HG02870 (cell line): ENCODE results near the gene ADRA2A.

ENCODE experiments used
- ATAC-seq: cut with Tn5 transposase; IDR thresholded peaks from one replicate; pipeline ENCODE4 v1.9.1; 2021; ENCODE audit warnings: mild to moderate bottlenecking, moderate library complexity; ENCODE audit not compliant: unreplicated experiment

The ADRA2A gene

DNA sequence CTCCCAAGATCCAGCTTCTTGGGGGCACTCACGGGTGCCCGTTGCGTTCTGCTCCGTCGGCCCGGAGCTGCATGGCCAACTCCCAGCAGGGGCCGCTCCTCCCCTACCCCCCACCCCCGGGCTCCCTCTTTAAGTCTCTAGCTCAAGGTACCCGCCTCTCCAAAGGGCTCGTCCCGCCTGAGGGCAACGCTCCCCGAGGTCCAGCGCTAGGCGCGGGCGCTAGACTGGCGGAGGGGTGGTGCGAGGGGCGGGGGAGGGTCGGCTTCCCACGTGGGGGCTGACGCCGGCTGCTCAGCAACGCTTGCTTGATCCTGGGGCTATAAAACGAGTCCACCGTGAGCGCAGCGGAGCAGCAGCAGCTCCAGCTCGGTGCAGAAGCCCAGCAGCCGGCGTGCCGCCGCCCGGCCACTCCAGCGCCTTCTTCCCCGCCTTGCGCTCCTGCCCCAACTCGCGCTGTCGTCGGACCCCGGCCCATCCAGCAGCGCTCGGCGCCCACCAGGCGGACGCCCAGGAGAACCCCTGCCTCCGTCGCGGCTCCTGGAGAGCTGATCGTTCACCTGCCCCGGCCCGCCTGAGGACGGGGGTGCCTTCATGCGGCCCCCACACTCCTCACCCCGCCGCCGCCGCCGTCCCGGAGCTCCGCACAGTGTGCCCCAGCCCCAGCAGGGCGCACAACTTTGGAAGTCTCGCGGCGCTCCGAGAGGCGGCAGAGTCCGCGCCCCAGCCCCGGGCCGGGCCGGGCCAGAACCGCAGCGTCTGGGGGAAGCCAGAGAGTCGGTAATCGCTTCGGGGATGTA, at the start of gene ADRA2A:
Gene ADRA2A (plus strand): TSS at position 348 of the 797 bp plus-strand sequence. CDS start 968 bp downstream, outside the sequence.
- ATAC-seq = peak; percentile 20

DNA sequence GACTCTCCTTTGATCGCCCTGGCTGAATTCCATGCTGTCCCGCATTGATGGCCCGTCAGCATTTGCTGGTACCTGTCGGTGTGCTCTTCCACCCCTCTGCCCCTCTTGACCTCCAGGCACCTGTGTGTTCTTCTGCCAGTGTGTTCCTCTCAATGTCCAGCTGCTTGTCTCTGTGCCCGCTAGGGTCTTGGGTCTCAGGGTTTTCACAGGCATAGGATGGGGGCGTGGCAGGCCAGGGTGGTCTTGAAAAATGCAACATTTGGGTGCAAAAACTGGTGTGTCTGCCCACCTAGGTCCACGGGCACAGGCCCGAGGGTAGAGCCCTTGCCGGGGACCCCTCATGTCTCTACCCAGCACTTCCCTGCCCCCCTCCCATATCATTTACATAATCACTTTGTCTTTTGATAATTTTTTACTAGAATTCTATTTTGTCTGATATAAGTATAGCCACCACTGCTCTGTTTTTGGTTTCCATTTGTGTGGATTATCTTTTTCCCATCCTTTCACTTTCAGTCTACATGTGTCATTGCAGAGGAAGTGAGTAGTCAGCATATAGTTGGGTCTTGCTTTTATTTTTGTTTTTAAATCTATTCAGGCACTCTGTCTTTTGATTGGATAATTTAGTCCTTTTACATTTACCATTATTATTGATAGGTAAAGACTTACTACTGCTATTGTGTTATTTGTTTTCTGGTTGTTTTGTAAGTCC, 46.6 kb upstream of the ADRA2A start:
- no peak for ATAC-seq

DNA sequence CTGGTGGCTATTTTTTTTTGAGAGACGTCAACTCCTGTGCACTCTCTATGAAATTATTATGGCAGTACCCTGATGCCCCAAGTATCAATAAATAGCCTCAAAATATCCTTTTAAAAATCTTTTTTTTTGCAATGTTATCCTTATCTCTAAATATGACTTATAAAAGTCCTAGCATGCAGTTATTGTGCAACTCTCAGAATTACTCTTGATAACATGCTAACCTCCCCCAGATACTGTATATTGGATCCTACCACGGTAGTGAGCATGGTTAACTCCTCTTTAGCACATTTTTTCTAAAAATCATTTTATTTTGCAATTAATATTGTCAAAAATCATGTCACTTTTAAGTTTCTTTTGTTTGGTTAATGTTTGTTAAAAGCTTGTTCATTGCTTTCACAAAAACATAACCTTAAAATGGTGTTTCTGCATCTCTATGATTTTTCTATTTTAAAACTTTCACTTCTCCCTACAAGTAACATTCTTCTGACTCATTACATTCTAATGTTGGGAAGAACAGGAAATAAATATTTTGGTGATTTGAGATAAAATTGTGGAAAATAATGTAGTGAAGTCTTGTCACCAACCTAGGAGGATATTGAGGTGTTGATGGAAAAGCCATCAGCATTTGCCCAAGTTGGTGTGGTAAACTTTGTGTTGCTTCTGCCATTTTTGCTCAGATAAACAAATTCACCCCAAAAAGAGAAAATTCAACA, 42.1 kb upstream of the ADRA2A start:
- no peak for ATAC-seq

DNA sequence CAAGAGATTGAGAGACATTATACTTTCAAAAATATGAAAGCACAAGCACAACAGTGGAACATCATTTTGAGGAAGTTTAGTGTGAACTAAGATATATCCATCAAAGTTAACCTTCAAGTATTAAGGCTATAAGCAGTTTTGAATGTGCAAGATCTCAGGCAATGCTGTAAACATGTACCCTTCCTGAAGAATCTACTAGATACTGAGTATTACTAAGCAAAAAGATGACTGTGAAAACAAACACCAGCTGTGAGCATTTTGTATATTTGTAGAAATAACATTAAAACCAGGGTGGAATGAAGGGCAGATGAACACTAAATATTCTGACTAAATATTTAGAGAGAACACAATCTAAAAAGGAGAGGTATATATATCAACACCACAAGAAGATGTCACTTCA, 41.3 kb upstream of the ADRA2A start:
- no peak for ATAC-seq

GRCh38 chr10:111037858-111038257, 39.0 kb upstream of the ADRA2A start:
- no peak for ATAC-seq

- ATAC-seq = no peak
Measured at GRCh38 chr10:111039522-111039921, 37.3 kb upstream of the ADRA2A start.

DNA sequence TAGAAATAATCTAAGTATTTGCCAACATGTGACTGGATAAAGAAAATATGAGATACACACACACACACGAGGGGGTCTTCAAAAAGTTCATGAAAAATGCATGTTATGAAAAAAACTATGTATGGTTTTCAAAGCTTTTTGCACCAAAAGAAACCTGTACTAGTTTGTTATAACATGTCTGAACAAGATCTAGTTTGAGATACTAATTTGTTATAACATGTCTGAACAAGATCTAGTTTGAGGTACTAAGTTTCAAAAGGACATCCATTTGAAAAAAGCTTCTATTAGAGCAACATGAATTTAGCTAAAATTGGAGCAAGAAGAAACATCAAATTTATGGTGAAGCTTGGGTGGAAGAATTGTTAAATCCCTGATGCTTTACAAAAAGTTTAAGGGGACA, 19.8 kb upstream of the ADRA2A start:
- no peak for ATAC-seq

DNA sequence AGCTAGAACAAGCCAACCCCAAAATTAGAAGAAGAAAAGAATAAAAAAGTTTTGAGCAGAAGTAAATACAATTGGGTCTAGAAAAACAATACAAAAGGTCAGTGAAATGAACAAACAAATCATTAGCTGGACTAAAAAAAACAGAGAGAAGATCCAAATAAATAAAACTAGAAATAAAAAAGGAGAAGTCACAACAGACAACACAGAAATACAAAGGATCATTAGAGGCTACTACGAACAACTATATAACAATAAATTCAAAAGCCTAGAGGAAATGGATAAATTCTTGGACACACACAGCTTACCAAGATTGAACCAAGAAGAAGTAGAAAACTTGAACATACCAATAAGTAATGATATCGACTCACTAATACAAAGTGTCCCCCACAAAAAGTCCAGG, 13.4 kb upstream of the ADRA2A start:
- no peak for ATAC-seq

DNA sequence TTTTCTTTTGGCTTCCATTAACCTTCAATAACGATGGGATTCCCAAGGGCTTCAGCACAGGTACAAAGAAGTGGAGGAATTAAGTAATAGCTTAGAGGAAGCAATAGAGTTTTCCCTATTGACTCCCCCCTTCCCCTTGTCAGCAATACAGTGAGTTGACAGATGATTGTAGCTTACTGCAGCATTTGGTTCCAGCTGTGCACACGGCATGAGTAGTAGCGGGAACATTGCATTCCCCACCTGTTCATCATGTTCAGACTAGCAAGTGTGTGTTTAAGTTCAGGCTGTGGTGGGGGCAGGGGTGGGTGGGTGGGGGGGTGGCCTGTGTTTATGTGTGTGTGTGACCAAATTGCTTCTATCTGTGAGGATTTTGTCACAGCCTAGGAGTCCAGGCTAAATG, 4.6 kb upstream of the ADRA2A start:
- ATAC-seq = no peak

GRCh38 chr10:111075577-111076185, 1.1 kb upstream of the ADRA2A start:
- peak; percentile 7 for ATAC-seq

DNA sequence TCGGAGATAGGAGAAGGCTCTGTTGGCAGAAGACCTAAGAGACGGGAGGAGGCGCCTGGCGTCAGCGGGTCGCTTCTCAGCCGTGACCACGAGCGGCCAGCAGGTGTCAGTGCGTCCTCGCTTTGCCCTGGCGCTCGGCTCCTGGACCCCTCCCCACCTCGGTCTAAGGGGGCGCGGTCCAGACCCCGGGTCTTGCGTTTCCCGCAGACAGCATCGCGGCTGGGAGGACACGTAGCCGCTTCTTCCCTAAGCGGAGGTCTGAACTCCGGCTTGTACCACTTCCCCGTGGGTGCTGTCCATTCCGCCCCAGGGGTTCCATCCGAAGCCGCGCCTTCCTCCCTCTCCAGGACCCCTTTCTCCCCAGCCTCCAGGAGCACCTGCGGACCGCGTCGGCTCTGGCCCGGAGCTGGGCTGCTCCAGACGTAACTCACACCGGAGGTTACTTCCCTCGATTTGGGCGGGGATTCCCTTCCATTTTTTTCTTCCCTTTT, 593 bp upstream of the ADRA2A start:
- peak; percentile 82 for ATAC-seq

DNA sequence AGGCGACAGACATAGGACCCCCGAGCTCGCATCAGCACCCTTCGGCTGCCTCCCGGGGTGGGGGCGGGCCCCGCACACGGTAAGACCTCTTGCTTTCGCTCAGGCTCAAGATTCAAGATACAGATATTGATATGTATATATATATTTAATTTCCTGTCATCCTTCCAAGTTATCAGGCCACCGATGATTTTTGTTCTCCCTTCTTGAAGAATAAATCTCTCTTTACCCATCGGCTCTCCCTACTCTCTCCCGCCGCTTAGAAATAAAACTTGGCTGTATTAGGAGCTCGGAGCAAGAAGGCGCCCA, 603 bp downstream of the ADRA2A start:
- no peak for ATAC-seq

DNA sequence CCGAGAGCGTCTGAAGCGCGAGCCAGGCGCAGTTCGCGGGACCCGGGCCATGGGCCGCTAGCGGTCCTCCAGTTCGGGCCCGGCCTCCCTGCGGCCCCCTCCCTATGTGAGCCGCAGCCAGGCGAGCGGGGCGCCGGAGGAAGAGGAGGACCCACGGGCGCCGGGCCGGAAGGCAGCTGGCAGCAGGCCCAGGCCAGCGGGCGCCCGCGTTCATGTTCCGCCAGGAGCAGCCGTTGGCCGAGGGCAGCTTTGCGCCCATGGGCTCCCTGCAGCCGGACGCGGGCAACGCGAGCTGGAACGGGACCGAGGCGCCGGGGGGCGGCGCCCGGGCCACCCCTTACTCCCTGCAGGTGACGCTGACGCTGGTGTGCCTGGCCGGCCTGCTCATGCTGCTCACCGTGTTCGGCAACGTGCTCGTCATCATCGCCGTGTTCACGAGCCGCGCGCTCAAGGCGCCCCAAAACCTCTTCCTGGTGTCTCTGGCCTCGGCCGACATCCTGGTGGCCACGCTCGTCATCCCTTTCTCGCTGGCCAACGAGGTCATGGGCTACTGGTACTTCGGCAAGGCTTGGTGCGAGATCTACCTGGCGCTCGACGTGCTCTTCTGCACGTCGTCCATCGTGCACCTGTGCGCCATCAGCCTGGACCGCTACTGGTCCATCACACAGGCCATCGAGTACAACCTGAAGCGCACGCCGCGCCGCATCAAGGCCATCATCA, 1.1 kb downstream of the ADRA2A start:
- no peak for ATAC-seq

GRCh38 chr10:111078505-111079185, 1.8 kb downstream of the ADRA2A start:
- no peak for ATAC-seq

DNA sequence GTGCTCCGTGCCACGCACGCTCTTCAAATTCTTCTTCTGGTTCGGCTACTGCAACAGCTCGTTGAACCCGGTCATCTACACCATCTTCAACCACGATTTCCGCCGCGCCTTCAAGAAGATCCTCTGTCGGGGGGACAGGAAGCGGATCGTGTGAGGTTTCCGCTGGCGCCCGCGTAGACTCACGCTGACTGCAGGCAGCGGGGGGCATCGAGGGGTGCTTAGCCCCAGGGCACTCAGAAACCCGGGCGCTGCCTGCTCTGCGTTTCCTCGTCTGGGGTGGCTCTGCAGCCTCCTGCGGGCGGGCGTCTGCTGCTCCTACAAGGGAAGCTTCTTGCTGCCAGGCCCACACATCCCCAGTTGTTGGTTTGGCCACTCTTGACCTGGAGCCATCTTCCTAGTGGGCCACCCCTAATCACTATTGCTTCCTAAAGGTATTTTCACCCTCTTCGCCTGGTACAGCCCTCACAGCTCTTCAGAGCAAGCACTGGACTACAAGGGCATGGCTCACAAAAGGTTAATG, 2.5 kb downstream of the ADRA2A start:
- no peak for ATAC-seq

GRCh38 chr10:111079781-111080180, 3.0 kb downstream of the ADRA2A start:
- no peak for ATAC-seq

DNA sequence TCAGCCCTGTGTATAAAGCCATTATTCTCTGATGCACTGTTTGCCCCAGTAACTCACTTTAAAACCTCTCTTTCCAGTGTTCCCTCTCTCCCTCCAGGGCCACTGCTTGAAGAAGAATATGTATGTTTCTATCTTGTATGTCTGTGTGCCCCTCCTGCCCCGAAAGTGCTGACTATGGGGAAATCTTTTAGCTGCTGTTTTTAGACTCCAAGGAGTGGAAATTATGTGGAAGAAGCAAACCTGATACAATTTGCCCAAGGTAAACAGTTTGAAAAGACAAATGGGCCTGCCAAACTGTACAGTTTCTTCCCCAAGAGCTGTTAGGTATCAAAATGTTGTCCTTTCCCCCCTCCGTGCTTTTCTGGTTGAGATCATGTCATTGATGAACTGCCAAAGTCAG, 3.4 kb downstream of the ADRA2A start:
- no peak for ATAC-seq

GRCh38 chr10:111081595-111081994, 4.8 kb downstream of the ADRA2A start:
- ATAC-seq = no peak

DNA sequence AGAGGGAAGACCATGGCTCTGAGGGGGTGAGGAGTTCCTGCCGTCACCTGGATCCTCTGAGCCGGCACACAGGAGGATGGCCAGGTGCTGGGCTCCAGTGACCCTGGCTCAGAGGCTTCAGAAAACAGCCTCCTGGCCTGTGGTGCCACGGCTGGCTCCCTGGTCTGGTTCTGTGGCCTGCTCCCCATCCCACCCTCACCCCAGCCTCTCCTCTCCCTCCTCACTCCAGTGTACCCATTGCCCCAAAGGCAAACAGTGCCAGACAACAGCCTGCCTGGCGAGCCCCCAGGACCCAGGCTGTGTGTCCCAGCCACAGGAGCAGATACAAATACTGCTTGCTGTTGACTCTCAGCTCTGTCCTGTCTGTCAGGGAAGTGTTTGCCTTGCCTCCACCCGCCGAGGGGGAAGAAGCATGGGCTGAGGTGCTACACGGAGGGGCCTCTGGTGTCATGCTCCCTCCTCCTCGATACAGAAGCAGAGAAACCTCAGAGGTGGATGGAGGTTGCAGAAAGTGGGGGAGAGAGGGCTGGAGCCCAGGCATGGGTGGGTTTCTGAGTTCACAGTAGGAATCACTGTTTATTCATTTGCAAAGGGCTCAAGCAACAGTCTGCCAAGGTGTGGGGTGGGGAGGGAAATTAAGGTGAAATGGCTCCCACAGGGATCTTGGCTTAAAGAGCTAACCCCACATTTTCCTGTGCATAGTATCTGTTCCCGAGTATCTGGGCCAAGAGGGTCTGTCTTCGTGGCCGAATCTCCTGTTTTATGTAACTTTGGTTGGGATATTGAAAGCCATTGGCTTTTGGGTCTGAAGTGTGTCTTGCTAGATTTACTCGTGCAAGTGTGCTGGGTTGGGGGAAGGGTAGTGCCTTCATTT, 5.5 kb downstream of the ADRA2A start:
- no peak for ATAC-seq
